Activated T-cell treated with anti-CD3 and anti-CD28 coated beads, Interleukin-2, amount 50 U/mL, for 4 hours (primary cell): ENCODE measurements around the gene VIT. TPM values are rescaled to one million over a fixed set of nuclear protein-coding genes. Genes with fewer than 3 reads are reported as not detected.
A peak's percentile ranks its signal among the peaks of the same experiment; 100 is the strongest.

Experiments used
- ATAC-seq, 2 donors: fragments of 200-7000 bp; cut with Tn5 transposase; one replicate each; pipeline ENCODE4 v1.10.0; 2021
- DNase-seq: peaks from one replicate; pipeline ENCODE4 v3.0.0-alpha.2; 2020
- H3K27me3 Mint-ChIP-seq: one replicate; pipeline ENCODE4 v1.8.0; 2021; ENCODE audit warnings: low read depth, mixed read lengths
- H3K36me3 Mint-ChIP-seq: one replicate; pipeline ENCODE4 v1.8.0; 2022; ENCODE audit warnings: mixed read lengths; ENCODE audit not compliant: insufficient read depth
- H3K4me1 Mint-ChIP-seq: one replicate; pipeline ENCODE4 v1.8.0; 2021; ENCODE audit warnings: low read depth, mixed read lengths
- H3K4me3 Mint-ChIP-seq: one replicate; pipeline ENCODE4 v1.8.0; 2021; ENCODE audit warnings: mild to moderate bottlenecking, moderate library complexity, mixed read lengths
- H3K9me3 Mint-ChIP-seq: one replicate; pipeline ENCODE4 v1.8.0; 2021; ENCODE audit warnings: mixed read lengths
- total RNA-seq, 3 donors: library from RNA; stranded (reverse); gene quantifications; one replicate each; pipeline ENCODE4 v1.2.1, GENCODE V29; 2021

The VIT gene
- total RNA-seq, 3 donors from 2014 or later, result not detected

GRCh38 chr2:36780231-36780839, 83.8 kb downstream of the VIT start:
- H3K27me3 Mint-ChIP-seq, result peaks cover 11% of the 10 kb centered on the region
- no peak for DNase-seq
- H3K36me3 Mint-ChIP-seq, result no peaks in the 10 kb centered on the region
- peak in 1 of 2 donors; percentile 33 for ATAC-seq
- H3K4me1 Mint-ChIP-seq, result peaks cover 4% of the 10 kb centered on the region
- H3K9me3 Mint-ChIP-seq, result no peaks in the 10 kb centered on the region
- no peak overlapping the region for H3K4me3 Mint-ChIP-seq

GRCh38 chr2:36781907-36782720, 85.6 kb downstream of the VIT start:
- no peak for ATAC-seq
- H3K36me3 Mint-ChIP-seq, result no peaks in the 10 kb centered on the region
- peaks cover 4% of the 10 kb centered on the region for H3K4me1 Mint-ChIP-seq
- peaks cover 11% of the 10 kb centered on the region for H3K27me3 Mint-ChIP-seq
- no peak for DNase-seq
- no peaks in the 10 kb centered on the region for H3K9me3 Mint-ChIP-seq
- no peak overlapping the region for H3K4me3 Mint-ChIP-seq

GRCh38 chr2:36783246-36783645, 86.7 kb downstream of the VIT start:
- ATAC-seq (no peak), DNase-seq (no peak)
- Mint-ChIP-seq H3K27me3 (peaks cover 11% of the 10 kb centered on the region), H3K4me1 (peaks cover 4% of the 10 kb centered on the region), H3K4me3 (no peak overlapping the region), H3K36me3 (no peaks in the 10 kb centered on the region), H3K9me3 (no peaks in the 10 kb centered on the region)

- H3K4me3 Mint-ChIP-seq, result no peak overlapping the region
- ATAC-seq, result peak; percentile 73 to 81
- H3K4me1 Mint-ChIP-seq, result peaks cover 4% of the 10 kb centered on the region
- peak; percentile 57 for DNase-seq
- peaks cover 11% of the 10 kb centered on the region for H3K27me3 Mint-ChIP-seq
- no peaks in the 10 kb centered on the region for H3K9me3 Mint-ChIP-seq
- H3K36me3 Mint-ChIP-seq, result no peaks in the 10 kb centered on the region
These were observed 88.8 kb downstream of the VIT start for GRCh38 chr2:36785179-36785795.

- ATAC-seq (no peak), DNase-seq (no peak)
- H3K4me1 Mint-ChIP-seq, result peaks cover 4% of the 10 kb centered on the region
- H3K4me3 Mint-ChIP-seq, result no peak overlapping the region
- H3K27me3 Mint-ChIP-seq, result no peaks in the 10 kb centered on the region
- no peaks in the 10 kb centered on the region for H3K36me3 Mint-ChIP-seq
- no peaks in the 10 kb centered on the region for H3K9me3 Mint-ChIP-seq
These were observed 92.8 kb downstream of the VIT start for GRCh38 chr2:36789181-36789804.

- Mint-ChIP-seq H3K4me1 (peaks cover 3% of the 10 kb centered on the region), H3K9me3 (no peaks in the 10 kb centered on the region), H3K27me3 (peaks cover 9% of the 10 kb centered on the region), H3K36me3 (no peaks in the 10 kb centered on the region), H3K4me3 (no peak overlapping the region)
- DNase-seq (no peak), ATAC-seq (no peak)
These were observed 96.4 kb downstream of the VIT start for GRCh38 chr2:36792951-36793350.

GRCh38 chr2:36797324-36798070, 101.0 kb downstream of the VIT start:
- DNase-seq (no peak), ATAC-seq (no peak)
- Mint-ChIP-seq H3K4me1 (peaks cover 18% of the 10 kb centered on the region), H3K27me3 (peaks cover 28% of the 10 kb centered on the region), H3K36me3 (no peaks in the 10 kb centered on the region), H3K4me3 (no peak overlapping the region), H3K9me3 (no peaks in the 10 kb centered on the region)

GRCh38 chr2:36798724-36799123, 102.2 kb downstream of the VIT start:
- peaks cover 28% of the 10 kb centered on the region for H3K27me3 Mint-ChIP-seq
- no peak for ATAC-seq
- no peak for DNase-seq
- no peaks in the 10 kb centered on the region for H3K36me3 Mint-ChIP-seq
- peaks cover 18% of the 10 kb centered on the region for H3K4me1 Mint-ChIP-seq
- H3K4me3 Mint-ChIP-seq, result no peak overlapping the region
- no peaks in the 10 kb centered on the region for H3K9me3 Mint-ChIP-seq

GRCh38 chr2:36800381-36800780, 103.9 kb downstream of the VIT start:
- DNase-seq (peak; percentile 32), ATAC-seq (peak; percentile 86 to 92)
- Mint-ChIP-seq H3K4me1 (peaks cover 18% of the 10 kb centered on the region), H3K27me3 (peaks cover 28% of the 10 kb centered on the region), H3K4me3 (peak overlapping the region; percentile 11), H3K9me3 (no peaks in the 10 kb centered on the region), H3K36me3 (no peaks in the 10 kb centered on the region)

- Mint-ChIP-seq H3K36me3 (no peaks in the 10 kb centered on the region), H3K9me3 (no peaks in the 10 kb centered on the region)
These were observed 104.6 kb downstream of the VIT start for GRCh38 chr2:36801088-36801487.

GRCh38 chr2:36802952-36803351, 106.4 kb downstream of the VIT start:
- H3K27me3 Mint-ChIP-seq, result peaks cover 21% of the 10 kb centered on the region
- ATAC-seq (no peak), DNase-seq (no peak)
- H3K36me3 Mint-ChIP-seq, result no peaks in the 10 kb centered on the region
- no peaks in the 10 kb centered on the region for H3K9me3 Mint-ChIP-seq
- peaks cover 17% of the 10 kb centered on the region for H3K4me1 Mint-ChIP-seq
- no peak overlapping the region for H3K4me3 Mint-ChIP-seq

More at GRCh38 chr2:36801088-36801487, 104.6 kb downstream of the VIT start:
- ATAC-seq (peak in 1 of 2 donors; percentile 59), DNase-seq (no peak)
- peak overlapping the region; percentile 11 for H3K4me3 Mint-ChIP-seq
- H3K4me1 Mint-ChIP-seq, result peaks cover 21% of the 10 kb centered on the region
- H3K27me3 Mint-ChIP-seq, result peaks cover 24% of the 10 kb centered on the region

GRCh38 chr2:36805635-36806224, 109.2 kb downstream of the VIT start:
- ATAC-seq, result no peak
- Mint-ChIP-seq H3K9me3 (no peaks in the 10 kb centered on the region), H3K4me3 (no peak overlapping the region), H3K36me3 (no peaks in the 10 kb centered on the region), H3K4me1 (peaks cover 8% of the 10 kb centered on the region), H3K27me3 (peaks cover 11% of the 10 kb centered on the region)
- no peak for DNase-seq

GRCh38 chr2:36807223-36807886, 110.8 kb downstream of the VIT start:
- no peak for ATAC-seq
- Mint-ChIP-seq H3K9me3 (no peaks in the 10 kb centered on the region), H3K36me3 (no peaks in the 10 kb centered on the region), H3K27me3 (peaks cover 2% of the 10 kb centered on the region), H3K4me3 (no peak overlapping the region), H3K4me1 (peaks cover 3% of the 10 kb centered on the region)
- DNase-seq, result no peak
